ENCODE data around the gene FARSB.
"Not testable (repeated sequence)": the region's sequence is repeated elsewhere in the genome, so short reads cannot be mapped to it uniquely, and the experiment has no call there.

FARSB gene

GRCh38 chr2:222655787-222656525, at the start of gene FARSB:
FARSB (minus strand) TSS chr2:222656092; CDS start chr2:222656073, 19 bp downstream.
- DNase-seq (ENCODE audit: low read depth), result peak; percentile 97

- DNase-seq (ENCODE audit: low read depth), result peak; percentile 82
Observed at GRCh38 chr2:222703886-222704285, 48.0 kb upstream of the FARSB start.

GRCh38 chr2:222703091-222703490, 47.2 kb upstream of the FARSB start:
- DNase-seq (ENCODE audit: low read depth), result no peak

DNA sequence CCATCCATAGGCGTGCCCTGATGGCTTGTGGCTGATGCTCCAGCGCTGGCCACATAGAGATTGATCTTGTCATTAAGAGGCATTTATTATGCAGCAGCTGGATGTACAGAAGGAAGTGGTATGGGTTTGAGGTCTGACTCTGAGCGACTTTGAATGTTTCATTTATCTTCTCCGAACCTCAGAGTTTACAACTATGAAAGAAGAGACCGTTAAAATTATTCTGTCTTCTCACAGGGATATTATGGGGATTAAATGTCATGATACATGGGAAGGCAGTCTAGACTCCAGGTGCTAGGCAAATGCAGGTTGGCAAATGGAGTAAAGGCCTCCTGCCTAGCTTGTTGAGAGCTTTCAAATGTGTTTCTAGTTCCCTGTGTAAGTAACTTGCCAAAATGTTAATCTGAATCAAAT, 45.8 kb upstream of the FARSB start:
- DNase-seq (ENCODE audit: low read depth), result no peak

- no peak for DNase-seq (ENCODE audit: low read depth)
Observed at GRCh38 chr2:222701233-222701632, 45.3 kb upstream of the FARSB start.

GRCh38 chr2:222698276-222698675, 42.4 kb upstream of the FARSB start:
- no peak for DNase-seq (ENCODE audit: low read depth)

DNA sequence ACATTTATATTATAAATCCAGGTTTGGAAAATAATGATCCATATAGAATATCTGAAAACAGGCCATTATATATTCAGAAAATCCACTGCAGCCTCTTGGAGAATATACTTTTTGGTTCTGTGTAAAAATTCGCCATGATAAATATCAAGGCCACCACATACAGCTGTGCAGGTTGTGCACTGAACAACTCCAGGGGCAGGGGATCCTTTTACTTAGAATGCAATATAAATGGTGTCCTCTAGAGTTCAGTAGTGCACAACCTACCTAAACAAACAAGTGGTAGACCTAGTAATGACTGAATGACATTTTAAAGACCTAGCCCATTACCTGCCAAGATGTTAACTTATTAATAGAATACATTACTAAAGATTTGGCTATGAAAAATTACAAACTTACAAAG, 37.9 kb upstream of the FARSB start:
- peak; percentile 47 for DNase-seq (ENCODE audit: low read depth)

GRCh38 chr2:222693413-222693812, 37.5 kb upstream of the FARSB start:
- DNase-seq (ENCODE audit: low read depth), result not testable (repeated sequence)

DNA sequence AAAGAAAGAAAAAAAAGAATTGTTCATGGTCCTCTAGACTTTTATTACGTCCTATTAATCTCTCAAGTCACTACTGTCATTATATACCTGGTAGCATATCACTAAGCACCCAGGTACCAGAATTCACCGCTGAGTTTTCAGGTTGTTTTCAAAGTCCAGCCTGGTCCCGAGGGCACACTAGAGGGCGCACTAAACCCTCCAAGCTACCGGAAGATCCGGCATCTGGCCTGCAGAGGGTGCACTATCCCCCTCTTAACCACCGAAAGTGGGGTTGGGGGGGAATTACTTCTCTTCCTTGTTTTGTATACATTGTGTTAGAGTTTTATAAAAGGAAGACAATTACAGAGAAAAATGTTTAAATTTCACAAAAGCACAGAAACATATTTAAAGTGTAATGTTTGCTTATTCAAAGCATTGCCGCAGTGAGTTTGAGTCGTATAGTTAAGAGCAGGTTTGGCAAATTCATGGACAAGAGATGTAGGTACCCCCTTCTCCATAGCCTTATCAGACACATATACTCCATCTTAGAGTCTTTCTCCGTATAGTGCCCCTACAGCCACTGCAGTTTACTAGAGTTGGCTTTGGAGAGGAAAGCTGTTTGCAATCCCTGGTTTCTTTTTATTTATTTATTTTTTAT, 34.8 kb upstream of the FARSB start:
- peak; percentile 73 for DNase-seq (ENCODE audit: low read depth)

GRCh38 chr2:222689322-222689721, 33.4 kb upstream of the FARSB start:
- no peak for DNase-seq (ENCODE audit: low read depth)

- DNase-seq (ENCODE audit: low read depth), result peak; percentile 41
Observed at GRCh38 chr2:222688917-222689316, 33.0 kb upstream of the FARSB start.

- DNase-seq (ENCODE audit: low read depth), result no peak
Observed at GRCh38 chr2:222686086-222686750, 30.3 kb upstream of the FARSB start.

DNA sequence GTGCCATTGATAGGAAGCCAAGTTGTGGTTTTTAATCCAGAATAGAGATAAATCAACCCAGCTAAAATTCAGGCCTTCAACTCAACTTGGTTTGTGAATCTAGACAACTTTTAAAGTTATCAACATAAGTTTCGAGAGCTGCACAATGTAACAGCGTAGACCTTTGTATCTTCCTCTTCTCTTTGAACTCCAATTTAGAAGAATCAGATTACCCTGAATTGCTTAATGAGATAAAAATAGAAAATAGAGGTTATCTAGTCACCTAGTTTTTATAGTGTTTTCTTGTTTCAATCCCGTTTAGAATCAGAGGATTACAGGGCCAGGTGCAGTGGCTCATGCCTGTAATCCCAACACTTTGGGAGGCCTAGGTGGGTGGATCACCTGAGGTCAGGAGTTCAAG, 27.9 kb upstream of the FARSB start:
- no peak for DNase-seq (ENCODE audit: low read depth)

DNA sequence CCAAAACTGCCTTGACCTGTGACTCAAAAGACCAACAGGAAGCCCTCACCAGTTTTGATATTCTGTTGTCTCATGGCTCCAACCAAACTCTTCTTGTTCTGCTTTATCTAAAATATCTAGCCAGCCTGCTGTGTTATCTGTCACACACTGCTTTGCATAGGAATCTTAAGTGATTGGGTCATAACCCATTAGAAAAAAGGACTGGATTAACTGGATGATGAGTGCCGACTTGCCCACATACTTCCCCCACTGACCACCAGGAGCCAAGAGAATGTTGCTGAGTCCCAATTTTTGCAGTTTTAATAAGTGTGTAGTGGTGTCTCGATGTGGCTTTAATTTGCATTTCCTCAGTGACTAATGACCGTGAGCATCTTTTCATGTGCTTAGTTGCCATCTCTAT, 22.1 kb upstream of the FARSB start:
- peak; percentile 16 for DNase-seq (ENCODE audit: low read depth)

GRCh38 chr2:222673883-222674282, 18.0 kb upstream of the FARSB start:
- no peak for DNase-seq (ENCODE audit: low read depth)

- no peak for DNase-seq (ENCODE audit: low read depth)
Observed at GRCh38 chr2:222673273-222673672, 17.4 kb upstream of the FARSB start.

DNA sequence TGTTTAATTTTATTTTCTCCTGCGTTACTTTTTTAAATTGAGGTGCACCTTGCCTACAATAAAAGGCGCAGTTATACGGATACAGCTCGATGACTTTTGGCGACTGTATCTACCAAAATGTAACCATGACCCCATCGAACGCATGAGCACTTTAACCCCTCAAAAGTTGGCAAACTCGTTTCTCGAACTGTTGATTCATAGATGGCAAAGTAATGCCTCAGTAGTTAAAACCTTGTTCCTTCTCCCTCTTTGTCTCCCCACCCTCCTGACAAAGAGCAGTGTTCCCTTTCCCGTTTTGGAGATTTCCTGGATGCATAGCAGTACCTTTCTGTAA, 16.1 kb upstream of the FARSB start:
- DNase-seq (ENCODE audit: low read depth), result no peak

- peak; percentile 17 for DNase-seq (ENCODE audit: low read depth)
Observed at GRCh38 chr2:222671259-222672067, 15.6 kb upstream of the FARSB start, which contains the start of gene MOGAT1. MOGAT1 (plus strand) TSS chr2:222671658; CDS start chr2:222671786, 128 bp downstream.

GRCh38 chr2:222670191-222671038, 14.5 kb upstream of the FARSB start:
- DNase-seq (ENCODE audit: low read depth), result no peak

DNA sequence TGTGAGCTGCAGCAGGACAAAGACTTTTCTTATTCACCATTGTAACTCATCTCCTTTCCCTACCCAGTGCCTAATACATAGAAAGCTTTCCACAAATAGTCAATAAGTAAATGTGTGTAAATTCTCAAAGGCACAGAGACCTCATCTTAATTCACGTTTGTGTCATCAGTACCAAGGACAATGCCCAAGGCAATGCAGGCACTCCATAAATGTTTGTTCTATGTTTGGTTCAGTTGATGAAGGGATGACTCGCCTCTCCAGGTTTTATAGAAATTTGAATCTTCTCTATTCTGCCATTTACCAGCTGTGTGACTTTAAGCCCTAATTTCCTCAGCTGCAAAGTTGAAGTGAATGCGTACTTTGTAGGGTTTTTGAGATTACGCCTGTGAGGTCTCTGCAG, 13.5 kb upstream of the FARSB start:
- DNase-seq (ENCODE audit: low read depth), result peak; percentile 15

DNA sequence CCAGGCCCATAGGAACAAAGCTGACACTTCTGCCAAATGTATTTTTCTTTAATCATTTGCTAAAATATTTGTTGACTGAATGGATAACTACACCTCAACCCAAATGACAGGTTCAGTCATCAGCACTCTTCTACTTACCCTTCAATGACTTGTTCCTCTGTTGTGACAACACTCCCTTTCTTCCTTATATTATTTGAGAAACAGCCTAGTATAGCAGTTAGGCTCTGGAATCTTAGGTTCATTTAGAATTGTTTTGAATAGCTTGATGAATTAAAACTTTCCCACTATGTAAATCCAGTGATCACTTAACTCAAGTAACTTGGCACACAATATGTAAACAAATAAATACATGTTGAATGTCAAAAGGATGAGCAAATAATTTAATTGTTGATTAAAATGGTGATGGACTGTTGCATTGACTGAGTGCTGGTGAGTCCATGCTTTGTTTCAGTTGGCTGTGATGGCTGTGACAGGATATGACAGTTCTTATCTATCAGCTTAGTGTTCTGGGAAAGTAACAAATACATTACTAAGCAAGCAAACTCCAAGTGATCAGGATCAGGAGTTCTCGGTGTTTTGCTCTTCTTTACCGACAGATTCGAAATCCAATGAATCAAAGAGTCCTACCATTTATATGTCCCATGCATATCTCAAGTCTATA, 12.7 kb upstream of the FARSB start:
- DNase-seq (ENCODE audit: low read depth), result no peak

All from EH (cell line).